NK-92 (cell line): ENCODE results near the gene SERPINF2.
"Not testable (repeated sequence)": the region's sequence is repeated elsewhere in the genome, so short reads cannot be mapped to it uniquely, and the experiment has no call there.

Source experiments
- DNase-seq: peaks from one replicate; lab custom pipeline; 2025; ENCODE audit not compliant: unreplicated experiment; lab: John Stamatoyannopoulos, UW

The SERPINF2 gene

DNA sequence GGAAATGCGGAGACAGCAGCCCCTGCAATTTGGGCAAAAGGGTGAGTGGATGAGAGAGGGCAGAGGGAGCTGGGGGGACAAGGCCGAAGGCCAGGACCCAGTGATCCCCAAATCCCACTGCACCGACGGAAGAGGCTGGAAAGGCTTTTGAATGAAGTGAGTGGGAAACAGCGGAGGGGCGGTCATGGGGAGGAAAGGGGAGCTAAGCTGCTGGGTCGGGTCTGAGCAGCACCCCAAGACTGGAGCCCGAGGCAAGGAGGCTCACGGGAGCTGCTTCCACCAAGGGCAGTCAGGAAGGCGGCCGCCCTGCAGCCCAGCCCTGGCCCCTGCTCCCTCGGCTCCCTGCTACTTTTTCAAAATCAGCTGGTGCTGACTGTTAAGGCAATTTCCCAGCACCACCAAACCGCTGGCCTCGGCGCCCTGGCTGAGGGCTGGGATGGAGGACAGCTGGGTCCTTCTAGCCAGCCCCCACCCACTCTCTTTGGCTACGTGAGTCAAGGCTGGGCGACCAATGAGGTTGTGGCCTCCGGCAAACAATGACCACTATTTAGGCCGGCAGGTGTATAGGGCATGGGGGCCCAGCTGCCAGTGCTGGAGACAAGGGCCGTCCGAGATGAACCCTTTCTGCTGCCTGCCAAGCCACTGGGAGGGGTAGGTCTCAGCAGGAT is 19.7 kb downstream of the SERPINF2 start:
- DNase-seq = no peak

DNA sequence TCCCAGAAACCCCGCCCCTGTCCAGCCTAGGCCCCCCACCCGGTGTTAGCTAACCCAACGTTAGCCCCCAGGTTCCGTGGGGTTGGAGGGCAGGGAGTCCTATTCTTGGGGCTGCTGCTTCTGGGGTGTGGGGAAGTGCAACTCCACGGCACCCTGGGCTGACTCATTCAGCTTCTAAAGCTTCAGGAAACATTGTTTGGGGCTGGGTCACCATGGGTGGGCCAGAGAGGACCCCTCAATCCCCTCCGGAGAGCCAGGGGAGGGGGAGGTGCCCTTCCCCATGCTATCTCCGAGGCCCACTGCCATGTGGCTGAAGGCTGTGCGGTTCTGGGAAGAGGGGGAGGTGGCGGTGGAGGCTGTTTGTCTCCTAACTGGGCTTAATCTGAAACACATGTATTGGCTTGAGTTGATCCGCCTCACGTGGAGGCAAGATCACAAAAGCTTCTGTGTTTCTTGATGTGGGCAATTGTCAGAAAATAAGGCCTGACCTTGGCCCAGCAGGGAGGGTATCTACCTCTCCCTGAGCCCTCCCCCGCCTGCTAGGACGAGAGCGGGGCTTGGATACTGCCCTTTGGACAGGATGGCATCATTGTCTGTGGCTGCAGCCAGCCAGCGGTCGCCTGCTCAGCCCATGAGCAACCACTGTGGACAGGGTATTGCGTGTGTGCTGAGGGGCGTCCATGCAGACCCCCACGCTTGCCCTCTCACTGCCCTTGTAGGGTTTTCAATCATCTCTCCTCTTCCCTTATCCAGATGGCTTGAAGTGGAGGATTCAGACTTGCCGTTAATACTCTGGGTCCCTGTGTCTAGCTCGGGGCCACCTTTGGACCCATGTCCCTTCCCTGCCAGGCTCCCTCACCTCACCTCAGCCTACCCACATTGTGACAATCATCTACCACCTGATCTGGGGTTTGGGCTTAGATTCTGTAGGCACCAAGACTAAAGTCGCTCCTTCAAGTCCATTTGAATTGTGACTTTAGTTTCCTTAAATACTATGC is 20.5 kb downstream of the SERPINF2 start:
- DNase-seq = no peak

DNA sequence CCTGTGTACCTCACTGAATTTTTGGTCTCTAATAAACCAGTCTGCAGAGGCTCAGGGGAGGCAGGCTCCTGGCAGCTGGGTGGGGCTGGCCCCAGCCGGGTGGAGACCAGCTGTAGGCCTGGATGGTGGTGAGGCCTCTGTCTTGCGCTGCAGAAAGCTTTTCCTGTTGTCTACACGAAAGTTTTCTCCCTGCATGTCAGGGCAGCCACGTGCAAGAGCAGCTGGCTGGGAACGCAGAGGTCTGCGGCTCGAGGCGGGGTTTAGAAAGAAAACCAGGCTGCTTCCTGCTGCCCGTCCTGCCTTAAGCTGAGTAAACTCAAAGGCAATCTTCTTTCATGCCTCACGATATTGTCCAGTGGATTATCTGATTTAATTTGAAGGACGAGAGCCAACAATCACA is 21.6 kb downstream of the SERPINF2 start:
- DNase-seq = no peak

DNA sequence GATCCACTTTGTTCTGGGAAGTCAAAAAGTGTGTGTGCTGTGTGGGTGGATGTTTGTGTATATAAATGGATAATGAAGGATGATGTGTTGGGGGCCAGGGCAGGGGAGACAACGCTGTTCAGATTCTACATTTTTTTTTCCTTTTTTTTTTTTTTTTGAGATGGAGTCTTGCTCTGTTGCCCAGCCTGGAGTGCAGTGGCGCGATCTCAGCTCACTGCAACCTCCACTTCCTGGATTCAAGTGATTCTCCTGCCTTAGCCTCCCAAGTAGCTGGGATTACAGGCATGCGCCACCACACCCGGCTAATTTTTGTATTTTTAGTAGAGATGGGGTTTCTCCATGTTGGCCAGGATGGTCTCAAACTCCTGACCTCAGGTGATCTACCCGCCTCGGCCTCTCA is 22.0 kb downstream of the SERPINF2 start:
- DNase-seq = not testable (repeated sequence)

DNA sequence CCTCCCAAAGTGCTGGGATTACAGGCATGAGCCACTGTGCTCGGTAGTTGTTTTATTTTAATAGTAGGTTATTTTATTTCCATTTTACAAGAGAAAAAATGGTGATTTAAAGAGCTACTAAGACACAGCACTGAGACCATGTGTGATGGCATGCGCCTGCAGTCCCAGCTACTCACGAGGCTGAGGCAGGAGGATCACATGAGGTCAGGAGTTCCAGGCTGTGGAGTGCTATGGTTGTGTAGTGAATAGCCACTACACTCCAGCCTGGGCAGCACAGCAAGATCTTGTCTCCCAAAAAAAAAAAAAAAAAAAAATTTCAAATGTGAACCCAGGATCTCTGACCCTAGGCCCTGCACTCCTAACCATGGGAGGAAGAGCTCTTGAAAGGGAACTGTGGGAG is 22.9 kb downstream of the SERPINF2 start:
- no peak for DNase-seq

DNA sequence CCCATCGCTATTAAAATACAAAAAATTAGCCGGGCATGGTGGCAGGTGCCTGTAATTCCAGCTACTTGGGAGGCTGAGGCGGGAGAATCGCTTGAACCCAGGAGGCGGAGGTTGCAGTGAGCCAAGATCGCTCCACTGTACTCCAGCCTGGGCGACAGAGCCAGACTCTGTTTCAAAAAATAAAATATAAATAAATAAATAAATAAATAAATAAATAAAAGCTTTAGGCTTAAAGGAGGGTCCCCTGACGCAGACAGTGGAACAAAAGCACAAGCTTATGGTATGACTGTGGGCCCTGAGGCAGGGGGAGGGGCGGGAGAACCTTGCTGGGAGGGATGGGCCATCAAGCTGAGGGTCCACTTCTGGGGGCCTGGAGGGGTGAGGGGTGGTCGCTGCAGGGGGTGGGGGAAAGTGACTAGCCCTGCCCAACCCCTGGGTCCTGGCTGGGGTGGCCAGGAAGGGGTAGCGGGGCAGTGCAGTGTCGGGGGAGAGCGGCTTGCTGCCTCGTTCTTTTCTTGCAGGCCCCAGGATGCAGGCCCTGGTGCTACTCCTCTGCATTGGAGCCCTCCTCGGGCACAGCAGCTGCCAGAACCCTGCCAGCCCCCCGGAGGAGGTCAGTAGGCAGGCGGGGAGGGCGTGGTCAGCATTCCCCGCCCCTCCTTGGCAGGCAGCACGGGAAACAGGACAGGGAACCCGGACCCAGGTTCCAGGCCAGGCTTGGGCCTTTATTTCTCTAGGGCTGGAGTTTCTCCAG is 23.9 kb downstream of the SERPINF2 start:
- no peak for DNase-seq

DNA sequence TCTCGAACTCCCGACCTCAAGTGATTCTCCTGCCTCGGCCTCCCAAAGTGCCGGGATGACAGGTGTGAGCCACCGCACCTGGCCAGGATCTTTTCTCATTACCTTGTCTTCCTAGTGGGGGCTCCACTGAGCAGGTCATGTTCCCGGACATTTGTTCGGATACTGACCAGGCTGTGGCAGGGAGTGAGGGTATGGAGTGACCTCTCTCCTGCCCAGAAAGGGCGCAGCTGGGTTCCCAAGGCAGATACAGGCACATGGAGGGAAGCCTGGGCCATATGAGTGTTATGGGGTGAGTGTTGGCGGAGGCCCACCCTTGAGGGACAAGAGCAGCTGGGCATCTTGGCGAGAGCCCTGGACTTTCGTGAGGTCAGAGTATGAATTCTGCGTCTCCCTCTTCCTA is 24.7 kb downstream of the SERPINF2 start:
- no peak for DNase-seq

DNA sequence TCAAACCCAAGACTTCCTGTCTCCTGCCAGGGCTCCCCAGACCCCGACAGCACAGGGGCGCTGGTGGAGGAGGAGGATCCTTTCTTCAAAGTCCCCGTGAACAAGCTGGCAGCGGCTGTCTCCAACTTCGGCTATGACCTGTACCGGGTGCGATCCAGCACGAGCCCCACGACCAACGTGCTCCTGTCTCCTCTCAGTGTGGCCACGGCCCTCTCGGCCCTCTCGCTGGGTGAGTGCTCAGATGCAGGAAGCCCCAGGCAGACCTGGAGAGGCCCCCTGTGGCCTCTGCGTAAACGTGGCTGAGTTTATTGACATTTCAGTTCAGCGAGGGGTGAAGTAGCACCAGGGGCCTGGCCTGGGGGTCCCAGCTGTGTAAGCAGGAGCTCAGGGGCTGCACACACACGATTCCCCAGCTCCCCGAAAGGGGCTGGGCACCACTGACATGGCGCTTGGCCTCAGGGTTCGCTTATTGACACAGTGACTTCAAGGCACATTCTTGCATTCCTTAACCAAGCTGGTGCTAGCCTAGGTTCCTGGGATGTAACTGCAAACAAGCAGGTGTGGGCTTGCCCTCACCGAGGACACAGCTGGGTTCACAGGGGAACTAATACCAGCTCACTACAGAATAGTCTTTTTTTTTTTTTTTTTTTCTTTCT is 27.3 kb downstream of the SERPINF2 start:
- DNase-seq = no peak

DNA sequence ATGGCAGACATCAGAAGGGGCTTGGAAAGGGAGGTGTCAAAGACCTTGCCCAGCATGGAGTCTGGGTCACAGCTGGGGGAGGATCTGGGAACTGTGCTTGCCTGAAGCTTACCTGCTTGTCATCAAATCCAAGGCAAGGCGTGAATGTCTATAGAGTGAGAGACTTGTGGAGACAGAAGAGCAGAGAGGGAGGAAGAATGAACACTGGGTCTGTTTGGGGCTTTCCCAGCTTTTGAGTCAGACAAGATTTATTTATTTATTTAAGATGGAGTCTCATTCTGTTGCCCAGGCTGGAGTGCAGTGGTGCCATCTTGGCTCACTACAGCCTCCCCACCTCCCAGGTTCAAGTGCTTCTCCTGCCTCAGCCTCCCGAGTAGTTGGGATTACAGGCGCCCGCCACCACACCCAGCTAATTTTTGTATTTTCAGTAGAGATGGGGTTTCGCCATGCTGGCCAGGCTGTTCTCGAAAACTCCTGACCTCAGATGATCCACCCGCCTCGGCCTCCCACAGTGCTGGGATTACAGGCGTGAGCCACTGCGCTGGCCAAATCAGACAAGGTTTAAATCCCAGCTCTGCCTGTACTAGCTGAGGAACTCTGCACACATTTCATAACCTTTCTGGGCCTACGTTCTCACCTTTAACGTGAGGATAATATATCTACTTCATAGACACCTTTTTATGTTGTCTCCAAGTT is 30.5 kb downstream of the SERPINF2 start:
- not testable (repeated sequence) for DNase-seq

DNA sequence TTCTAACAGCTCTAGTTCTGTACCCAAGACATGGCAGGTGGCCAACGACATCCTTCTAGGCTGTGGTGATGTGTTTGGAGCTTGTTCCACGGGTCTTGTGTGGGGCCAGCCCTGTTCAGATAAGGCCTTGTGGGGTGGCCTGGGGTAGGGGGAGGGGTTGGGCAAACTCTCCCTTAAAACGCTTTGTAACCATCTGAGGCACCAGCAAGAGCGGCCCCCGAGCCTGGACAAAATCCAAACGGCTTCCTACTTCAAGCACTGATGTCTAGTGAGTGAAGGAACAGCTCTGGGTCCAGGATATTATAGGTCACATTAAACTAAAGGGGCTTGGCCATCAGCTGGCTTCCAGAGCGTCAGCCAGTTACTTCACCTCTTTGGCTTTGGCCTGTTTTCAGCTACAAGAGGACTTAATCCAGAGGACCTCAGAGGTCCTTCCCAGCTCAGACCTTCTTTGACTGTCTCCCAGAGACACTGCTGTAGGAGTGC is 31.1 kb downstream of the SERPINF2 start:
- DNase-seq = no peak

DNA sequence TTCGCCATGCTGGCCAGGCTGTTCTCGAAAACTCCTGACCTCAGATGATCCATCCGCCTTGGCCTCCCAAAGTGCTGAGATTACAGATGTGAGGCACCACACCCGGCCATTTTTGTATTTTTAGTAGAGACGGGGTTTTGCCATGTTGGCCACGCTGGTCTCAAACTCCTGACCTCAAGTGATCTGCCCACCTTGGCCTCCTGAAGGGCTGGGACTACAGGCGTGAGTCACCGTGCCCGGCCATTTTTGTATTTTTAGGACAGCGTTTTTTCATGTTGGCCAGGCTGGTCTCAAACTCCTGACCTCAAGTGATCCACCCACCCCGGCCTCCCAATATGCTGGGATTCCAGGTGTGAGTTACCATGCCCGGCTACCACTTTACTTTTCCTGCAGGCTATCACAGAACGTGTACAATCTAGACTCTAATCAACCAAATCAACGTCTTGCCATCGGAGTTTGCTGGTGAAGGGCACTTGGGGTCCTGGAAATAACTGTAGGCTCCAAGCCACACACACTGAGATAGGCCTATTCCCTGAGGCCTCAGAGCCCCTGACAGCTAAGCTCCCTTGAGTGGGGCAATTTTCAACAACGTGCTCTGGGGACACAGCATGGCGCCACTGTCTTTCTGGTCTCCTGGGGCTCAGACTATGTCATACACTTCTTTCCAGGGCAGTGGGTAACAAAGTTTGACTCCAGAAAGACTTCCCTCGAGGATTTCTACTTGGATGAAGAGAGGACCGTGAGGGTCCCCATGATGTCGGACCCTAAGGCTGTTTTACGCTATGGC is 31.9 kb downstream of the SERPINF2 start:
- DNase-seq = no peak

DNA sequence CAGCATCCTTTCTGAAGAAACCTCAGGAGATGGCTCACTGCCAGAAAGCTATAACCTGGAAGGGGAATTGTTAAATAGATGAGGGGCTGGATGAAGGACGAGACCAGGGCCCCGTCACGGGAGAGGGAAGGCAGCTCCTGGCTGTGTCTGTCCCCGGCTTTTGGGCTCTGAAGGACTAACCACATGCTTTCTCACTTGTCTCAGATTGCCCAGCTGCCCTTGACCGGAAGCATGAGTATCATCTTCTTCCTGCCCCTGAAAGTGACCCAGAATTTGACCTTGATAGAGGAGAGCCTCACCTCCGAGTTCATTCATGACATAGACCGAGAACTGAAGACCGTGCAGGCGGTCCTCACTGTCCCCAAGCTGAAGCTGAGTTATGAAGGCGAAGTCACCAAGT is 33.7 kb downstream of the SERPINF2 start:
- no peak for DNase-seq

DNA sequence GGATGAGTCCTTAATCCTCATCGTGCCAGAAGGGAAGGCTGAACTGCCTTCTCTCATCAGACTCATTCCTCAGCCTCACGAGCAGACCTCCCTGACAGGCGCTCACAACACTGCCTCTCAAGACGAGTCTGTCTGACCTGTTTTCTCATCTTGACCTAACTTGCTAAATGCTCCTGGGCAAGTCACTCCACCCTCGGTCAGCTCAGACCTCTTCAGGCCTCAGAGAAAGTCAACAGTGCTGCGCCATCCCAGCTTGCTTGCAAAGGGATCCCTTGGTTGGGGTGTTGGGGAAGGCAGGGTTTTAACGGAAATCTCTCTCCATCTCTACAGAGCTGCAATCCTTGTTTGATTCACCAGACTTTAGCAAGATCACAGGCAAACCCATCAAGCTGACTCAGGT is 34.2 kb downstream of the SERPINF2 start:
- DNase-seq = no peak

DNA sequence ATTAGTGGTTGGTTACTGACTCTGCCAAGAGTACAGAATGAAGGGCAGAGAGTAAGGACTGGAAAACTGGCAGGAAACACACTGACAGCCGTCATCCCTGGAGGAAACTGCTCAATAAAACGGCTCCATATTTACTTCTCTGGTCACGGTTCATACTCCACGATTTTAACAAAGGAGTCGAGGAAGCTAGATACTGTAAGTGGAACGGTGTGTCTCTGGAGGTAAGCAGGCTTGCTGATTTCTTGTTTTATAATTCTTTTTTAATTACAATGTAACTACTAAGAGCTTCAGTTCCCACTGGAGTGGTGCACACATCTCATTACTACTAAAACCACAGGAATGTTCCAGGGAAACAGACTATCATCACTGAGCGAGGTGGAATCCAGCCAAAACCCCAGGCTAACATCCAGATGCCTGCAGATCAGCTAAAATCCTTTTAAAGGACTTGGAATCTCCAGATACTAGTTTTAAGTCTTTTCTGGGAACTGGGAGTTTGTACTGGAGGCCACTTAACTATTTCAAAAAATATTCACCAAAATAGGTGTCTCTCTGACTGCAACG is 37.0 kb downstream of the SERPINF2 start:
- DNase-seq = no peak

DNA sequence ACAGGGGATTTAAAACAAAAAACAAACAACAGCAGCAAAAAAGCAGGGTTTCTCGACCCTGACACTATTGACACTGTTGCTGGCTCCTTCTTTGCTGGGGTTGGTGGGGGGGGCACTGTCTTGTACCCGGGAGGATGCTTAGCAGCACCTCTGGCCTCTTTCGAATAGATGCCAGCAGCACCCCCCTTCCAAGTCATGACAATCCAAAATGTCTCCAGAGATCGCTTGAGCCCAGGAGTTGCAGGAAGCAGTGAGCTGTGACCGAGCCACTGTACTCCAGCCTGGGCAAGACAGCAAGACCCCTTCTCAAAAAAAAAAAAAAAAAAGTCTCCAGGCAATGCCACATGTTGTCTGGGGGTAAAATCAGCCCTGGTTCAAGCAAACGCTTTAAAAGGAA is 39.5 kb downstream of the SERPINF2 start:
- no peak for DNase-seq

DNA sequence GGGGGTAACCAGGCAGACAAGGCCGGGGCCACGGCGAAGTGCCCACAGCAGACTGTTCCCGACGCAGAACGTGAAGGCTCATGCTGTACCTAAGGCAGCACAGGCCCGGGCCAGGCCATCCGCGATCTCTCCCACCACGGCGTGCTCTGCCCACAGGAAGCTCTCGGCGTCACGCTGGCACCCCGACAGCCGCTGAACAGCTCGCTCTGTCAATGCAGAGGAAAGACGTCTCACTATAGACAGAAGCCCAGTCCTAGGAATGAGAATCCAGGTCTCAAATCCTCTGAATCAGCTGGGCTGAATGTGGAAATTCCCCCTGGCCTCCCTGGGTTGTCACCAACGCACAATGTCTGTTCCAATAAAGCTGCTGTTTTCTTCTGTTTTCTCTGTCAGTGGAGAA is 40.6 kb downstream of the SERPINF2 start:
- no peak for DNase-seq

DNA sequence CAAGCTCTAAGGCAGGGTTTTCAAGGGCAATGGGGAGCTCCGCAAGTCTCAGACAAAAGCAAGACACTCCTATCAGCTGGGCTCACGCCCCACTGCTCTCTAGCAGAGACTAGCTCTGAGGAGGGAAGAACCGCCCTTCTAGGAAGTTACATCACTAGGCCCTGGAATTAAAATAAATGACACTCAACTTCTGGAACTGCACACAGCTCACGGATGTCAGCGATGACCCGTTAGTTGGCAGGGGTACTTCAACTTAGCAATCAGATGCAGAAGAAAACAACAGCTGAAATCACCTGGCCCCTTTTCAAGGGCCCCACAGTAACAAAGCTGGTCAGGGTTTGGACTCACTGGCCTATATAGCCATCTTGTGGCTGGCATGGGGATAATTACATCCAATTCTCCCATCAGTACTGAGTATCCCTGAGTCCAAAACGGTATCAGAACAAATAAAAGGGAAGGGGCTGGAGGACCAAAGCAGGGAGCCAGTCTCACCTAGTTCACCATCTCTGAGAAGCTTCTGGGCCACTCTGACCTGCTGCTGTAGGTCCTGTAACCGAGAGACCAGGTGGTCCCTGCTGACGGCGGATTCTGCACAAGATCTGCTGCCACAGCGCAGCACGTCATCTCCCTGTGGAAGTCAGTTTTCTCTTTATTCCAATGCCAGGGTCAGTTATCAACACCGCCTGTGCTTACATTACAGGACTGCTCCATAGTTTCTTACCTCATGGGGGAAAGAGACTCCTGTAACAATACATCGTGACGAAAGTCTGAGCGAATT is 41.4 kb downstream of the SERPINF2 start:
- no peak for DNase-seq

DNA sequence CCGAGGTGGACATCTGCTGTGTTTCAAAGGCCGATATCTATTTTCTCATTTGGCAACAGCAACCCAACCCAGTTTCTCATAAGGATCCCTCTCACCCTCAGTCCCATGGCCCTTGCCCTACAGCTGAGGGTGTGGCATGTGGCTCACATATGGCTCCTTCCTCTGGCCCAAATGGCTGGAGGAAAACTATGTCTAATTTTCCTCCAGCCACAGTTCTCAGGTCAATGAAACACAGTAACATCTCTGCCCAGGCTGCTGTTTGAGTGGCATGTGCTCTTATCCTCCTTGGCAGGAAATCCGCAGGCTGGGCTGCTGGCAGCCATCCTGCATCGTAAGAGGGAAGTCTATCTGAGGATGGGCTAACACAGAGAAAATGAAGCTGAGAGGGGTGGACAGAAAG is 43.3 kb downstream of the SERPINF2 start:
- no peak for DNase-seq
